ENCODE results near the gene RSRC1. TPM values are rescaled to one million over a fixed set of nuclear protein-coding genes. Genes with fewer than 3 reads are reported as not detected.

Gene RSRC1
- total and polyA plus RNA-seq, 2 of the 13 experiments (the other 11 are each of a cell fraction or from before 2014, with no cell fraction given) = 4.9 to 63.0 TPM

DNA sequence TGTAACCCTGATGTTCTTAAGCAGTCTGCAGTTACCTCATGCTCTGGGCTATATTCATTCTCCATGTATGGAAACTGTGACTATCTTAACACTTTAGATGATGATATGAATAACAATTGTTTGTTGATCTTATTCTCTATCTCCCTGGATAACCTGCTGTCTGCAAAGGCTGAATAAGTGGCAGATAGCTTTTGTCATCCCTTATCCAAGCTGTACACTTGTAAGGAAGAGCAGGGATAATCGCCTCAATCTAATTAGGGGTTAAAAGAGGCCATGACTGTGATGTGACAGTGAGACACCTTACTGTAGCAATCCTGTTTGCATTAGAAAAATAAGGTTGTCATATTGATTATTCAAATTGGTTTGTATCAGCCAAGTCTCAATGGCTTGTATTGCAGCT lies 123.9 kb downstream of the RSRC1 start:
- intact Hi-C loops (cut with micrococcal nuclease; ENCODE audit: unreplicated experiment) = no loop called here
- ChIA-PET POLR2A (no interaction called here), CTCF (ENCODE audit: low intra/inter-chr PET ratio, low total read pairs) (no interaction called here)
- BruUV-seq (replicated peaks) = no TSS peak
- WGBS (ENCODE audit: low lambda C conversion rate) = 94% methylated on average over 1 of the region's 1 CpG
- Histone ChIP-seq H3K9me3 (ENCODE audit: low read length) (no peaks in the 10 kb centered on the region), H3K79me2 (ENCODE audit: insufficient read depth, low read length) (no peaks in the 10 kb centered on the region), H3K4me3 (replicated peaks in 1 of 3; ENCODE audit: insufficient read depth in 1 of 3, low read depth in 2 of 3, low read length in 3 of 3) (no peak overlapping the region), H3K27me3 (ENCODE audit: control insufficient read depth in 1 of 2, insufficient read depth in 2 of 2, low read length in 2 of 2) (no peaks in the 10 kb centered on the region), H3K27ac (ENCODE audit: extremely low read length, insufficient read depth, low read length) (no peak overlapping the region), H3K4me2 (ENCODE audit: low read depth, low read length) (no peak overlapping the region), H4K20me1 (ENCODE audit: insufficient read depth, low read length) (no peaks in the 10 kb centered on the region), H2AFZ (ENCODE audit: low read length) (no peak overlapping the region), H3K36me3 (replicated peaks in 1 of 2; ENCODE audit: control insufficient read depth in 1 of 2, insufficient read depth in 2 of 2, low read length in 2 of 2) (no peaks in the 10 kb centered on the region), H3K4me1 (ENCODE audit: insufficient read depth, low read length) (no peaks in the 10 kb centered on the region), H3K9ac (ENCODE audit: insufficient read depth, low read depth, low read length) (no peak overlapping the region)
- ATAC-seq = no peak
- TF ChIP-seq ZBTB42 (CRISPR knock-in tag; IDR thresholded peaks at IDR 0.05) (no peak), ZNF772 (CRISPR knock-in tag; IDR thresholded peaks at IDR 0.05) (no peak), TEAD2 (CRISPR knock-in tag; IDR thresholded peaks at IDR 0.05) (no peak), KDM3A (CRISPR knock-in tag; IDR thresholded peaks at IDR 0.05; ENCODE audit: low read depth) (no peak), RFX1 (IDR thresholded peaks at IDR 0.05) (no peak), ZMYM2 (CRISPR knock-in tag; IDR thresholded peaks at IDR 0.05) (no peak), ZGPAT (CRISPR knock-in tag; IDR thresholded peaks at IDR 0.05) (no peak), HNRNPUL1 (IDR thresholded peaks at IDR 0.05; ENCODE audit: low read depth, low read length) (no peak), ZNF619 (CRISPR knock-in tag; IDR thresholded peaks at IDR 0.05) (no peak), RFX5 (IDR thresholded peaks at IDR 0.05; ENCODE audit: low read depth, low read length) (no peak), ZBED4 (CRISPR knock-in tag; IDR thresholded peaks at IDR 0.05; ENCODE audit: borderline replicate concordance) (no peak), SMARCE1 (IDR thresholded peaks at IDR 0.05; ENCODE audit: borderline replicate concordance) (no peak), ZFP82 (CRISPR knock-in tag; IDR thresholded peaks at IDR 0.05; ENCODE audit: borderline replicate concordance) (no peak), ZNF672 (CRISPR knock-in tag; IDR thresholded peaks at IDR 0.05) (no peak)
- no peak for FAIRE-seq
- in situ Hi-C loops (cut with HindIII; ENCODE audit: extremely low pct_ligation_motif_present, low pct_unique_long_range_greater_than_20kb) = no loop called here
- DNase-seq (ENCODE audit: low spot score) = no peak

Data from HepG2 (cell line).